Keratinocyte (primary cell): Measurements from ENCODE around the gene EBF3.

Experiments used
- CTCF ChIP-seq, 3 experiments: IDR thresholded peaks in 1 of 3; conservative IDR thresholded peaks in 1 of 3; optimal IDR thresholded peaks in 1 of 3; 2 replicates in 2 of 3; 3 replicates in 1 of 3; pipeline versions ENCODE3 to v1.5.1; 2011; ENCODE audit warnings: low read length in 3 of 3, mild to moderate bottlenecking in 3 of 3, moderate library complexity in 2 of 3, control low read depth in 1 of 3, inconsistent platforms in 1 of 3; ENCODE audit not compliant: insufficient read depth in 2 of 3; ENCODE audit errors: extremely low read depth in 1 of 3
- EZH2 ChIP-seq: IDR thresholded peaks from one replicate; pipeline ENCODE4 v1.6.1; 2012; ENCODE audit warnings: inconsistent platforms, mild to moderate bottlenecking, low read length, moderate library complexity

GRCh38 chr10:129854796-129855705 is 109.0 kb downstream of the EBF3 start:
- no peak for TF ChIP-seq EZH2
- TF ChIP-seq CTCF (optimal IDR thresholded peaks at IDR 0.05 in 1 of 3, IDR thresholded peaks at IDR 0.05 in 1 of 3, conservative IDR thresholded peaks at IDR 0.05 in 1 of 3; ENCODE audit: extremely low read depth in 1 of 3, insufficient read depth in 2 of 3, low read length in 3 of 3) = no peak
